Choroid plexus epithelial cell (primary cell): ENCODE measurements around the gene IGF2BP2.
A peak's percentile ranks its signal among the peaks of the same experiment; 100 is the strongest.

Experiments
- DNase-seq: peaks from one replicate; pipeline ENCODE4 v3.0.0-alpha.2; 2010; ENCODE audit warnings: low read depth
- H3K4me3 ChIP-seq: 2 replicates; pipeline ENCODE4 v1.5.1; 2011; ENCODE audit warnings: low read depth, mild to moderate bottlenecking, control low read depth, low read length, moderate library complexity
- CTCF ChIP-seq: conservative IDR thresholded peaks from 2 replicates; pipeline ENCODE4 v1.5.1; 2011; ENCODE audit warnings: low read depth, mild to moderate bottlenecking, control low read depth, inconsistent platforms, low read length, moderate library complexity

The IGF2BP2 gene

GRCh38 chr3:185825006-185825638 lies at the start of gene IGF2BP2:
IGF2BP2 (minus strand) TSS chr3:185825042; CDS start chr3:185824960, 82 bp downstream.
- H3K4me3 ChIP-seq = peak within 1 kb of the TSS; percentile 89
- TF ChIP-seq CTCF = no peak
- DNase-seq = peak; percentile 88

- no peak for DNase-seq
- no peak overlapping the region for H3K4me3 ChIP-seq
- TF ChIP-seq CTCF = no peak
Observed at GRCh38 chr3:185874119-185874518, 49.3 kb upstream of the IGF2BP2 start.

GRCh38 chr3:185867650-185868049 lies 42.8 kb upstream of the IGF2BP2 start:
- no peak for DNase-seq
- no peak for TF ChIP-seq CTCF
- H3K4me3 ChIP-seq = no peak overlapping the region

- no peak for DNase-seq
- H3K4me3 ChIP-seq = no peak overlapping the region
- no peak for TF ChIP-seq CTCF
Observed at GRCh38 chr3:185866995-185867394, 42.2 kb upstream of the IGF2BP2 start.

GRCh38 chr3:185866555-185866954 lies 41.7 kb upstream of the IGF2BP2 start:
- DNase-seq = no peak
- TF ChIP-seq CTCF = no peak
- no peak overlapping the region for H3K4me3 ChIP-seq

GRCh38 chr3:185865247-185865646 lies 40.4 kb upstream of the IGF2BP2 start:
- TF ChIP-seq CTCF = no peak

GRCh38 chr3:185864767-185865166 lies 39.9 kb upstream of the IGF2BP2 start:
- no peak for TF ChIP-seq CTCF
- DNase-seq = no peak
- no peak overlapping the region for H3K4me3 ChIP-seq

More at GRCh38 chr3:185865247-185865646, 40.4 kb upstream of the IGF2BP2 start:
- no peak for DNase-seq
- no peak overlapping the region for H3K4me3 ChIP-seq
